GM19351 (cell line): Measurements from ENCODE around the gene PALLD.
"Not testable (repeated sequence)": the region's sequence is repeated elsewhere in the genome, so short reads cannot be mapped to it uniquely, and the experiment has no call there.

Source experiments
- ATAC-seq: cut with Tn5 transposase; IDR thresholded peaks from one replicate; pipeline ENCODE4 v1.9.1; 2021; ENCODE audit warnings: mild to moderate bottlenecking, moderate library complexity; ENCODE audit not compliant: unreplicated experiment

The PALLD gene

DNA sequence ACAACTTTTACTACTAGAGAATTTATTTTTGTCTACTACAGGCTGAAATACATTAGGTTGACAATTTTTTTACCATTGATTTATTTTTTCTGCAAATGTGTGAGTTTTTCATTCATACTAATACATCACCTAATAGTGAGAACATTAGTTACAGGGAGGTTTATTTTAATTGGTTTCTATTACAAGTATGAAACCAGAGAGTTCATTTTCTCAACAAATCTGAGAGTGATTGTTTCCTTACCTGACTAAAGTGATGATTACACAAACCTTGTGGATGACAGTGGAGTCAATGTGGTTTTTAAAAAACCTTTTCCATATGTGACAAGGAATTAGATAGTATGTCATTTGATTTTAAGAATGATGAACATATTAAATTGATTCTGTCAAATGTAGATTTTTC is 227.4 kb downstream of the PALLD start:
- peak; percentile 38 for ATAC-seq

DNA sequence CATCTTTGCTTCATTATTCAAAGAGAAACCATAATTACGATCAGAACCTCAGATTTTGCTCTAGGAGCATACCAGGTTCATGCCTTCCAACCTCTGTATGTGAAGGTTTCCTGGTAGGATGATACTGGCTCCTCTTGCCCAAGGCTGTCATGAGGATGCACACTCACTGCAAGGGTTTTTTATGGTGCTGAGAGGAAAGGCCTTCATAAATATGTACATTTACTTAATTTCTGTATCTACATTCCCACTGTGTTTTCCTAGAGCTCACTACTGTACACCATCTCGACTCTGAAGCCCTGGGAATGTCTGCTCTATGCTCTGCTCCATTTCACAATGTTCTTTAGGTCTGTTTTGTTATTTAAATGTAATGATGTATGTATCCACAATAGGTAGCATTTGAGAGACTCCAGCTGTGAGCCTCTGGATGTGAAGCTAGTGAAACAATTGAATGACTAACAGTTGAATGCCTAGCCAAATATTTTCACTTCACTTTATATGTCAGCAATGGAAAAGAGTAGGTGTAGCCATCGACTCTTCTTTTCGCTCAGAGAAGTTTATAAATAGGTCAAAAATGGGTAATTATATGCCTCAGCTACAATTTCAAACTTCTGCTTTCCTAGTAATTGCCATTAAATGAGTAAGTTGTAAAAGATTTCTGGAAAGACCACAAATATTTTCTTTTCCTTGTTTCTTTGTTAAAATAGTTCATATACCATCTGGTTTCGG is 228.0 kb downstream of the PALLD start:
- peak; percentile 42 for ATAC-seq

- no peak for ATAC-seq
Observed at GRCh38 chr4:168725930-168726329, 229.1 kb downstream of the PALLD start.

- ATAC-seq: not testable (repeated sequence)
Observed at GRCh38 chr4:168727181-168727580, 230.3 kb downstream of the PALLD start.

DNA sequence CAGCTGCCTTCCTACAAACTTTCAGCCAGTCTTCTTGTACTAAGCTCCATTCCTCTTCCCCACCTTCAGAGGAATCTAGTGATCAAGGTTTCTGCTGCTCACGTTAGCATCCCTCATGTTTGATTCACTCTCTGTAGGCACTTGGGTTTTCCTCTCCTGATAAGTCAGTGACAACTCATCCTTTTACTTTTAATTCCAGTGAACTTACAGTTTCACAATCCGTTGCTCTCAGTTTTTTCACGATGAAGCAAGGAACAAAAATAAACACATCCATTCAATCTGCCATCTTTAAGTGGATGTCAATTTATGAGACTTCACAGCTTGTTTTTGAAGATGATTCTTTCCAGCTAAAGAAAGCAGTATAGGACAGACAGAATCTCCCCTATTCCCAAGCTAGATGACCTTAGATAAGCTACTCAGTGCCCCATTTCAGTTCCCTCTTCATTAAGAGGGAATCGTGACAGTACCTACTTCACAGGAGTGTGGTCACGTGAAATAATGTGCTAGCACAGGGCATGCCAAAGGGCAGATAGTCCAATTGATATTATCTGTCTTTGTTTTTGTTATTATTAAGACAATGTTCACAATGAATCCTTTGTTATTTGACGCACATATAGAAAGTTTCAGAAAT is 234.3 kb downstream of the PALLD start:
- ATAC-seq: no peak

- no peak for ATAC-seq
Observed at GRCh38 chr4:168731706-168732414, 235.0 kb downstream of the PALLD start.

- ATAC-seq: no peak
Observed at GRCh38 chr4:168732714-168733113, 235.9 kb downstream of the PALLD start.

DNA sequence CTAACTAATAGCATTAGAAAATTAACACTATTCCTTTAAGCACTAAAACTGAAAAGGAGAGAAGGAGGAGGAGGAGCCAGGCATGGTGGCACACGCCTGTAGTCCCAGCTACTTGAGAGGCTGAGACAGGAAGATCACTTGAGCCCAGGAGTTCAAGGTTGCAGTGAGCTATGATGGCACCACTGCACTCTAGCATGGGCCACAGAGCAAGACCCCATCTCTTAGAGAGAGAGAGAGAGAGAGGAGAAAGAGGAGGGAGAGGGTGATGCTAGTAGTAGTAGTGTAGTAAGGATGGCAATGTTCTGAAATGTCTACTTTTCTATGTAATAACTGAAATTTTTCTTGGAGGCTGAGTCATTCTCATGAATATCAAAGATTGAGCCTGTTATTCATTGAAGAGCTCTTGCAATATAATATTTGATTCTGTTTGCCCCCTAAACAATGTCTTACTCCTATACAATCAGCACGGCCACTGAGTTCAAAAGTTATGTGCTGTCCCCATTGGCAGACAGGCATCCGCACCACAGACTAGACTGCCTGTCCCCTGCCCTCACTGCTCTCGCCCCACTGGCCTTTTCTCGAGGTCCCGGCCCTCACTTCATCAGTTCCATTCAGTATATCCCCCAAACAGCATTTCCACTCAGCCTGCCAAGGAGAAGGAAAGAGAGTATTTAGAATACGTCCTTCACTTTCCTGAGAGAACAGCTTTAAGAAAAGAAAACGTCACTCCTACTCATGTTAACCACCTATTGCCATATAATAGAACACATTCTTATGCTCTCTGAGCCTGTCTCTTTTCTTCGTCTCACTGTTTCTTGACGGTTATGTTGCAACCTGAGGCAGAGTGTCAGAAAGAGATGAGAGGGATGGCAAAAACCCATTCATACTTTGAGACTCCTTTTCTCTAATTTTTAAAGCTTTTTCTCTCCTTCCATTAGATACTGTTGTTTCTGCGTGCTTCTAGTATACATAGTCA is 238.1 kb downstream of the PALLD start:
- no peak for ATAC-seq

- ATAC-seq: no peak
Observed at GRCh38 chr4:168735735-168736134, 238.9 kb downstream of the PALLD start.

DNA sequence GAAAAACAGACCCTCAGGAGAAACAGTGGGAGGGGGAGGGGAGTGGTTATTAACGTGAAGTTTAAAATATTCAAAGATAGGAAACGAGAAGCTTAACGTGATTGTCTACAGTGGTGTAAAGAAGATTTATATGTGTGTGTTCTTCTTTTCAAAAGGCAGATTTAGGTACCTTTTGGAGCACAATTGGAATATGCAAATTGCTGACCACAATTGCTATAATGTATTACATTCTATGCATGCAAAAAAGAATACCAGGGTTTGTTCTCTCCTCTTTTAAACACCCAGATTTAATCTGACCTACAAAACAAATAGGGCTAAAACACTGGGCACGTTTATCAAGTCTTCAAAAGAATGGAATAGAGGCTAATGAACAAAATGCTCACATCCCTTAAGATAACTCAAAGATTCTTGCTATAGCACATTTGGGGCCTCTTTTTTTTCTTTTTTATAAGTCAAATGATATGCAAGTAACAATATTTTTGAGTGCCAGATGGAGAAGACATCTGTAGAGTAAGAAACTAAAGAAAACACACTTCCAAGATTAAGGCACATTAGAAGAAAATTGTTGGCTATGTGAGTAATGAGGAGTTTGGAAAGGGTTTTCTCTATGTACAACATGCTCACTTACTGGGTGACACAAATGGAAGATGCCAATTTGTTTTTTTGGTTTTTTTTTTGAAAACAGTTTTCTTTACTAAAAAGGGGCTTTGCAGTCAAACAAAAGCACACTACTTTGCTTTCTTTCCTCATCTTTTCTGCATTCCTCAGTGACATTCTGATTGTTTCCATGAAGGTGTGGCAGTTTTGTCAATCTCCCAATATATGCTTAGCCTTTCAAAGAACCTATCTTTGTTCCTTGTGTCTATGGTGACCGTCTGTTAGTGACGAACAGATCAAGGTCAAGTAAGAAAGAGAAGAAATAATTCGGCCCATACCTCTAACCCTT is 240.3 kb downstream of the PALLD start:
- no peak for ATAC-seq

DNA sequence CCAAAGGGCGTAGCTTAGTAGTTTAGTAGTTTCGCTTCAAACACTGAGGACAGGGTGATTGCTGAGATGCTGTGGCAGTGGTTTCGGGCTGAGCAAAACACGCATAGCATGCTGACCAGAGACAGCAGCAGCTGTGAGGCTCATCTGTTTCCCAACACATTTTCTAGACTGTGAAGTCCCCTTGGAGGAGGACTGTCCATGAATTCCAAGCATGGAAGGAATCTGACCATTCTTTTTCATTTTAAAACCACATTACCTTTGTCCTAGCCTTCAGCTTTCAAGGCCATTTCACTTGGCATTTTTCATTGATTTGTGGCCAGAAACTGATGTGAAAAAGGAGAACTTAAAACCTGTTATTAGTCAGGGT is 240.9 kb downstream of the PALLD start:
- no peak for ATAC-seq

- ATAC-seq: no peak
Observed at GRCh38 chr4:168739886-168740285, 243.0 kb downstream of the PALLD start.

- ATAC-seq: no peak
Observed at GRCh38 chr4:168740691-168741090, 243.8 kb downstream of the PALLD start.

DNA sequence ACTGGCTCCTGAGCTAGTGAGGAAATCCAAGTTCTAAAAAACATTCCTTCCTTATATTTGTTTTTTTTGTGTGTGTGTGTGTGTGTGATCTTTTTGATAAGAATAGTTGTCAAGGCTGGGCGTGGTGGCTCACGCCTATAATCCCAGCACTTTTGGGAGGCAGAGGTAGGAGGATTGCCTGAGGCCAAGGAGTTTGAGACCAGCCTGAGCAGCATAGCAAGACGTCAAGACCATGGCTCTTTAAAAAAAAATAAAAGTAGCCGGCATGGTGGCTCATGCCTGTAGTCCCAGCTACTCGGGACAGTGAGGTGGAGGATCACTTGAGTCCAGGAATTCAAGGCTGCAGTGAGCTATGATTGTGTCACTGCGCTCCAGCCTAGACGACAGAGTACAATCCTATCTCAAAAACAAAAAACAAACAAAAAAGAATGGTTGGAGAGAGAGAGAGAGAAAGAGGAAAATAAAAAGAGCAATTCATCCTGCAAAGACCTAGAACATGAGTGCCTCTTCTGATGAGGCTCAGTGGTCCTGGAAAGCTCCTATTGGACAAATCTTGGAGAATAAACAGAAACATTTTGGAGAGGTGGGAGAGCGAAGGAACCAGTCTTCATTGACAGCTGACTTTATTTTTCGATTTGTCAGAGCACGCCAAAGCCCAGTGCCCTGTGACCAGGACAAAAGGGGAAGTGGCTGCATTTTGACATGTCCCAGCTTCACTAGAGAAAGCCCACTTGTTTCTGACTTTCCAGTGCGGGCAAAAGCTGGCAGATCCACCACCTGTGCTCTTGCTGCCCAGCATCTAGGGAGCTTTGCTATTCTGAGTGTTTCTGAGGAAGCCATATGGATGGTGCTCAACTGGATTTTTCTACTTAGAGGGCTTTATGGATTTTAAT is 244.7 kb downstream of the PALLD start:
- no peak for ATAC-seq

GRCh38 chr4:168743131-168743530 is 246.3 kb downstream of the PALLD start:
- ATAC-seq: no peak

DNA sequence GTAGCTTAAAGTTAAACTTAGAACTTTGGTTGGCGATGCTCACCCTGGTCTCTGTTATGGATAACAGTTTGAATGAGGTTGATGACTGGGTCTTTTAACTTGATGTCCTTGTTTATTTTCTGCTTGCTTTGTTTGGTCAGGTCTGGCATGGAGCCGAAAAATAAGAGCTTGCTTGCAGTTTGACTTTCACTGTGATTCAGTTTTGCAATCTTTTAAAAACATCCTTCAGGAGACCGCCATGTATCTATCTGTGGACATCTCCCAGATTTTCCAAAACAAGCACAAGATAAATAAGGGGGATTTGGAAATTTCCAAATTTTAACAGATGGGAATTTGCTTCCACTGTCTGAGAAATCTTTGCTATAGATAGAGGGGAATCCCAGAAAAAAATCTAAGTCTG is 246.7 kb downstream of the PALLD start:
- no peak for ATAC-seq

- ATAC-seq: no peak
Observed at GRCh38 chr4:168744021-168744420, 247.2 kb downstream of the PALLD start.

GRCh38 chr4:168748807-168749206 is 252.0 kb downstream of the PALLD start:
- no peak for ATAC-seq
